Endothelial cell of umbilical vein (primary cell): ENCODE measurements around the gene F8. TPM values are rescaled to one million over a fixed set of nuclear protein-coding genes. Genes with fewer than 3 reads are reported as not detected.

Experiments
- BruUV-seq: library from RNA; stranded (reverse); fragments of 400-500 nt; replicated peaks from 2 replicates; lab custom pipeline; 2021; lab: Mats Ljungman, UMichigan
- CTCF ChIA-PET: fragments of 300-600, 350-600 bp; sonication (Branson Sonifier 250); formaldehyde crosslinking; loops from one replicate; lab custom pipeline; 2021; ENCODE audit warnings: antibody characterized with exemption, inconsistent platforms; lab: Charles Lee
- POLR2A ChIA-PET: fragments of 300-600, 350-600 bp; sonication (Branson Sonifier 250); formaldehyde crosslinking; loops from one replicate; lab custom pipeline; 2021; ENCODE audit warnings: antibody characterized with exemption, inconsistent platforms; lab: Charles Lee
- DNase-seq: peaks from one replicate; pipeline ENCODE4 v3.0.0-alpha.2; 2011; ENCODE audit warnings: low read depth, low spot score
- FAIRE-seq: peaks from 2 replicates; lab custom pipeline; 2011; peaks lifted over from hg19 to GRCh38; lab: Jason Lieb, UNC
- H2AFZ ChIP-seq: 2 replicates; pipeline ENCODE4 v1.6.0; 2012; ENCODE audit warnings: low read depth, low read length, control low read depth, inconsistent platforms
- H3K27ac ChIP-seq: 2 replicates; pipeline ENCODE4 v1.5.1; 2011; ENCODE audit warnings: low read depth, mild to moderate bottlenecking, control low read depth, low read length, moderate library complexity; ENCODE audit not compliant: insufficient read depth
- H3K27me3 ChIP-seq, 2 experiments: 2 replicates each; pipeline versions ENCODE4 v1.6.0 to v1.6.1; 2011; ENCODE audit warnings: low read length in 2 of 2, mixed read lengths in 1 of 2; ENCODE audit not compliant: control insufficient read depth in 2 of 2, insufficient read depth in 2 of 2
- H3K36me3 ChIP-seq, 2 experiments: 2 replicates in 1 of 2; 3 replicates in 1 of 2; pipeline ENCODE4 v1.5.1; 2011; ENCODE audit warnings: low read length in 2 of 2, mild to moderate bottlenecking in 1 of 2, moderate library complexity in 1 of 2; ENCODE audit not compliant: control insufficient read depth in 2 of 2, insufficient read depth in 2 of 2; ENCODE audit errors: extremely low read depth in 1 of 2
- H3K4me1 ChIP-seq: 3 replicates; pipeline ENCODE4 v1.5.1; 2011; ENCODE audit warnings: mild to moderate bottlenecking, low read length; ENCODE audit not compliant: control insufficient read depth, insufficient read depth; ENCODE audit errors: extremely low read depth
- H3K4me2 ChIP-seq: 2 replicates; pipeline ENCODE4 v1.6.1; 2011; ENCODE audit warnings: low read length, control low read depth, mixed read lengths; ENCODE audit not compliant: insufficient read depth
- H3K4me3 ChIP-seq, 3 experiments: fragments of 200-600 bp in 1 of 3; sonication (generic), shearing (Covaris generic) in 1 of 3; replicated peaks in 1 of 3; 2 replicates each; pipeline ENCODE4 v1.5.1; 2011 to 2016; ENCODE audit warnings: control low read depth in 3 of 3, low read length in 3 of 3, mild to moderate bottlenecking in 2 of 3, inconsistent platforms in 1 of 3, low read depth in 1 of 3, moderate library complexity in 1 of 3; ENCODE audit not compliant: insufficient read depth in 1 of 3
- H3K79me2 ChIP-seq: 2 replicates; pipeline ENCODE4 v1.6.0; 2012; ENCODE audit warnings: low read length, inconsistent platforms; ENCODE audit not compliant: control insufficient read depth, insufficient read depth
- H3K9ac ChIP-seq: replicated peaks from 2 replicates; pipeline ENCODE3; 2011; ENCODE audit warnings: low read length, control low read depth; ENCODE audit not compliant: insufficient read depth; ENCODE audit errors: extremely low read depth
- H3K9me1 ChIP-seq: replicated peaks from 3 replicates; pipeline ENCODE4 v1.6.0; 2011; ENCODE audit warnings: mild to moderate bottlenecking, low read length; ENCODE audit not compliant: control insufficient read depth, insufficient read depth; ENCODE audit errors: extremely low read depth
- H3K9me3 ChIP-seq: replicated peaks from 2 replicates; pipeline ENCODE4 v1.5.1; 2012; ENCODE audit warnings: low read length, inconsistent platforms; ENCODE audit not compliant: control insufficient read depth, insufficient read depth
- H4K20me1 ChIP-seq: replicated peaks from 2 replicates; pipeline ENCODE3; 2011; ENCODE audit warnings: mild to moderate bottlenecking, low read length; ENCODE audit not compliant: control insufficient read depth, insufficient read depth; ENCODE audit errors: extremely low read depth
- CTCF ChIP-seq, 2 donors: IDR thresholded peaks; 1 replicate in 1 of 2; 2 replicates in 1 of 2; pipeline ENCODE4 v1.5.1; 2011; ENCODE audit warnings: low read length in 2 of 2, mild to moderate bottlenecking in 2 of 2, moderate library complexity in 2 of 2, control low read depth in 1 of 2, inconsistent platforms in 1 of 2, low read depth in 1 of 2; ENCODE audit not compliant: insufficient read depth in 1 of 2; ENCODE audit errors: extremely low read depth in 1 of 2
- EZH2 ChIP-seq: IDR thresholded peaks from 2 replicates; pipeline ENCODE4 v1.6.1; 2012; ENCODE audit warnings: borderline replicate concordance, low read depth, mild to moderate bottlenecking, moderate library complexity, low read length, inconsistent platforms; ENCODE audit not compliant: severe bottlenecking
- FOS ChIP-seq: IDR thresholded peaks from 2 replicates; pipeline ENCODE4 v1.6.1; 2011; ENCODE audit warnings: mild to moderate bottlenecking, low read length, moderate library complexity, borderline replicate concordance; ENCODE audit not compliant: insufficient read depth
- GATA2 ChIP-seq: IDR thresholded peaks from 2 replicates; pipeline ENCODE4 v1.7.0; 2011; ENCODE audit warnings: low read depth, mild to moderate bottlenecking, moderate library complexity, mixed read lengths, low read length; ENCODE audit not compliant: insufficient read length, insufficient read depth
- JUN ChIP-seq: IDR thresholded peaks from 2 replicates; pipeline ENCODE4 v1.6.1; 2011; ENCODE audit warnings: borderline replicate concordance, low read depth; ENCODE audit not compliant: insufficient read length, insufficient read depth
- MAX ChIP-seq: IDR thresholded peaks from 2 replicates; pipeline ENCODE4 v1.6.1; 2011; ENCODE audit not compliant: insufficient read depth, insufficient read length
- MYC ChIP-seq: IDR thresholded peaks from one replicate; pipeline ENCODE4 v1.6.1; 2011; ENCODE audit warnings: mild to moderate bottlenecking, low read depth, low read length
- POLR2A ChIP-seq: IDR thresholded peaks from 2 replicates; pipeline ENCODE4 v1.6.1; 2012; ENCODE audit warnings: low read depth, mild to moderate bottlenecking, control low read depth, low read length
- POLR2AphosphoS5 ChIP-seq: IDR thresholded peaks from 2 replicates; pipeline ENCODE4 v1.6.1; 2012; ENCODE audit warnings: low read depth, mild to moderate bottlenecking, control low read depth, low read length, moderate library complexity; ENCODE audit not compliant: insufficient read depth
- dilution Hi-C: fragments of 300-500 bp; cut with MboI; formaldehyde crosslinking; loops from one replicate; pipeline ENCODE4 v1.15.0; 2019; ENCODE audit warnings: low sequenced_read_pairs; ENCODE audit not compliant: extremely low pct_ligation_motif_present
- intact Hi-C: fragments of 100-400 bp; cut with micrococcal nuclease; formaldehyde crosslinking; loops from one replicate; pipeline ENCODE4 v1.10.0; 2022
- polyA plus RNA-seq, 4 experiments: library from polyadenylated mRNA; depleted of rRNA in 3 of 4; stranded (reverse) in 3 of 4; unstranded in 1 of 4; fragments of >200 nt; gene quantifications; 2 replicates each; pipeline versions ENCODE4 v1.2.1 to v1.2.3, GENCODE V29; 2011 to 2012; ENCODE audit warnings: missing spikeins in 1 of 4
- total RNA-seq: library from RNA; stranded (reverse); gene quantifications from 2 replicates; pipeline ENCODE4 v1.2.3, GENCODE V29; 2021

The F8 gene
- total and polyA plus RNA-seq, 2 donors (not counting 3 experiments of a cell fraction or from before 2014, with no cell fraction given) = 0.62 to 1.1 TPM

- no peaks in the 10 kb centered on the region for H3K4me1 ChIP-seq
- no peaks in the 10 kb centered on the region for H3K9me1 ChIP-seq
- intact Hi-C loops (no loop called here), dilution Hi-C loops (no loop called here)
- no peak overlapping the region for H3K4me3 ChIP-seq
- no peaks in the 10 kb centered on the region for H3K36me3 ChIP-seq
- DNase-seq (no peak), FAIRE-seq (no peak)
- H3K27ac ChIP-seq = no peak overlapping the region
- H3K4me2 ChIP-seq = no peak overlapping the region
- no peaks in the 10 kb centered on the region for H3K9me3 ChIP-seq
- ChIA-PET CTCF (interaction anchor here (1.5 to 3.4 kb wide), 2 partner anchors 69 to 160 kb away, joined by 5 to 11 read pairs; no protein-coding TSS in a partner anchor), POLR2A (no interaction called here)
- no peaks in the 10 kb centered on the region for H3K79me2 ChIP-seq
- no peak overlapping the region for H3K9ac ChIP-seq
- H4K20me1 ChIP-seq = no peaks in the 10 kb centered on the region
- TF ChIP-seq JUN = no peak
- no peak for TF ChIP-seq MYC
- TF ChIP-seq MAX = no peak
- TF ChIP-seq POLR2A = no peak
- TF ChIP-seq GATA2 = no peak
- TF ChIP-seq FOS = no peak
- TF ChIP-seq EZH2 = no peak
- TF ChIP-seq CTCF (IDR thresholded peaks at IDR 0.05; ENCODE audit: extremely low read depth in 1 of 2, insufficient read depth in 1 of 2, low read depth in 1 of 2, low read length in 2 of 2) = no peak
- no peak for TF ChIP-seq POLR2AphosphoS5
- no peak overlapping the region for H2AFZ ChIP-seq
- H3K27me3 ChIP-seq = no peaks in the 10 kb centered on the region
- no TSS peak for BruUV-seq
Observed at GRCh38 chrX:154988719-154989118, 33.8 kb downstream of the F8 start.
